Glutamatergic neuron (in vitro differentiated cells): ENCODE measurements around the gene GRHL3. TPM values are rescaled to one million over a fixed set of nuclear protein-coding genes. Genes with fewer than 3 reads are reported as not detected.
"Not testable (repeated sequence)": the region's sequence is repeated elsewhere in the genome, so short reads cannot be mapped to it uniquely, and the experiment has no call there.

Source experiments
- DNase-seq: peaks from one replicate; pipeline ENCODE4 v3.0.0; 2022
- H3K27ac Mint-ChIP-seq: one replicate; pipeline ENCODE4 v1.8.0; 2020; ENCODE audit warnings: mild to moderate bottlenecking, mixed read lengths, inconsistent platforms; ENCODE audit not compliant: unreplicated experiment
- H3K27me3 Mint-ChIP-seq: one replicate; pipeline ENCODE4 v1.8.0; 2020; ENCODE audit warnings: mild to moderate bottlenecking, moderate library complexity, mixed read lengths, inconsistent platforms; ENCODE audit not compliant: unreplicated experiment
- H3K36me3 Mint-ChIP-seq: one replicate; pipeline ENCODE4 v1.8.0; 2020; ENCODE audit warnings: mild to moderate bottlenecking, mixed read lengths, inconsistent platforms; ENCODE audit not compliant: unreplicated experiment
- H3K4me1 Mint-ChIP-seq: one replicate; pipeline ENCODE4 v1.8.0; 2020; ENCODE audit warnings: mild to moderate bottlenecking, low read depth, mixed read lengths, inconsistent platforms; ENCODE audit not compliant: unreplicated experiment
- H3K4me3 Mint-ChIP-seq: one replicate; pipeline ENCODE4 v1.8.0; 2020; ENCODE audit warnings: mild to moderate bottlenecking, mixed read lengths, inconsistent platforms; ENCODE audit not compliant: unreplicated experiment
- H3K9me3 Mint-ChIP-seq: one replicate; pipeline ENCODE4 v1.8.0; 2020; ENCODE audit warnings: mild to moderate bottlenecking, moderate library complexity, mixed read lengths, inconsistent platforms; ENCODE audit not compliant: unreplicated experiment
- CTCF ChIP-seq: fragments of 200-600 bp; sonication (generic); IDR thresholded peaks from one replicate; pipeline ENCODE4 v1.5.0; 2021; ENCODE audit not compliant: partially characterized antibody, unreplicated experiment
- total RNA-seq: library from RNA; stranded (reverse); fragmentation: NEBNext Ultra II Directional; extraction: Animal tissue kit (Norgen Biotek cat#: 25700); gene quantifications from one replicate; pipeline ENCODE4 v1.2.1, GENCODE V29; 2021; ENCODE audit not compliant: unreplicated experiment

The GRHL3 gene
- total RNA-seq, 1 donor from 2014 or later = 0.37 TPM

DNA sequence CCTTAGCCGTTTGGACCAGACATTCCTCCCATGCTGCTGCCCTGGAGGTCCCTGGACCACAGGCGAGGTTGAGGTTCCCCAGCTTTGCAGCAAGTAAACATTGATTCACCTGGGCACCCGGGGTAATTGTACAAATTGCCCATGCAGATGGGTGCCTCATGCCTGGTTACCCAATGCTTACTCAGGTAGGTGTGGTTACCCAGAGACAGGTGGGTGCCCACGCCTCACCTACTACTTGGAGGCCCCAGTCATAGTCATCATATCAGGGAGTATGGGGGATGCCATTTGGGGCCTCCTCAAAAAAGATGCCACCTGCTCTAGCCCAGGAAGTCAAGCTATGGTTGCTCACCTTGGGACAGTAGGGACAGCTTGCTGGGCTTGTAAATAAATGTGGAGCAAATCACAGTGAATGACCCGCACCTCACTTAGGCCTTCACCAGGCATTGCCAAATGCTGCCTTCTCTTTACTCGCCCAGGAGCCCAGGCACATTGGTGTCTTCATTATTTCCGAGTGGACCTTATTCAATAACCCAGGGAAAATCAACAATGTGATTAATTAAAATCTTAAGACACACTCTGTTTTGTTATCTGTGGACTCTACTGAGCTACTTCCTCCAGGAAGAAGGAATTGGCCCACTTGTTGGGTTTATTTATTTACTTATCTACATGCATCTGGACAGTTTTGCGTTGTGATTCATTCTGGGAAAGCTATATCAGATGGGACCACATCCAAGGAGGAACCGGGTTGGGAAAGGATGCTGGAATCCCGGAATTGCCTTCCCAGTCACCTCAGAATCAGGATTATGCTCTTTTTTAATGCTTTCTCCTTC is 35.6 kb upstream of the GRHL3 start:
- no peak for DNase-seq
- Mint-ChIP-seq H3K36me3 (no peaks in the 10 kb centered on the region), H3K9me3 (no peaks in the 10 kb centered on the region), H3K27ac (no peak overlapping the region), H3K27me3 (no peaks in the 10 kb centered on the region), H3K4me3 (no peak overlapping the region), H3K4me1 (peaks cover 1% of the 10 kb centered on the region)
- no peak for TF ChIP-seq CTCF

DNA sequence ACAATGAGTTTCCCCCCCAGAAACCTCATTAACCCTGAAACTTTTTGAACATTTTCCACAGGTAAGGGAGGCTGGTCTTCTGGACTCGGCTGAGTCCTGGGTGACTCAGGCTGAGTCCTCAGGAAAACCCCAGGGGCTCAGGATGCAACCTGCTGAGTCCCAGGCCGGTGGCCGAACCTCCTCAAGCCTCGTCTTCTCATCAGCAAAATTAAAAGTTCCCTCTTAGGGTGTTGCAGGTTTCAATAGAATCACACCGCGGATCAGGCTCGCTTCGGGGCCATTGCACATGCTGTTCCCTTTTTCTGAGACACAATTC is 35.0 kb upstream of the GRHL3 start:
- no peak for DNase-seq
- Mint-ChIP-seq H3K4me1 (peaks cover 1% of the 10 kb centered on the region), H3K36me3 (no peaks in the 10 kb centered on the region), H3K27me3 (no peaks in the 10 kb centered on the region), H3K9me3 (no peaks in the 10 kb centered on the region), H3K27ac (no peak overlapping the region), H3K4me3 (no peak overlapping the region)
- no peak for TF ChIP-seq CTCF

DNA sequence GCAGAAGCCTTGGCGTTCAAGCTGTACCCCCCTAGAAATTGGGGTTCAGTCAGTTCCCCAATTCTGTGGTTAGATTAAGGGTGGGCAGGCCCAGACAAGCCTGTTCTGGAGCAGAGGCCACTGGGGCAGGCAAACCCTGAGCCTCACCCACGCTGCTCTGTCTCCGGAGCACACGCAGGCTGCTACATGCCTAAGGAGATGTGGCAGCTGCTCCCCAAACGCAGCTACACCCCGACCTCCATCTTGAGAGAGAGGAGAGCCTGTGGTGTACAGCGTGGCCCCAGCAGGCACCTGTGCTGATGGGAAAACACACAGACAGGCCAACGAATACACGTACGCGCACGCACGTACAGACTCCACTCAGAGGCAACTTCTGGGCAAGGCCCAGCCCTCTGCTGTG is 33.9 kb upstream of the GRHL3 start:
- no peak for DNase-seq
- Mint-ChIP-seq H3K27ac (no peak overlapping the region), H3K4me1 (no peaks in the 10 kb centered on the region), H3K9me3 (no peaks in the 10 kb centered on the region), H3K36me3 (no peaks in the 10 kb centered on the region), H3K4me3 (no peak overlapping the region), H3K27me3 (no peaks in the 10 kb centered on the region)
- no peak for TF ChIP-seq CTCF

DNA sequence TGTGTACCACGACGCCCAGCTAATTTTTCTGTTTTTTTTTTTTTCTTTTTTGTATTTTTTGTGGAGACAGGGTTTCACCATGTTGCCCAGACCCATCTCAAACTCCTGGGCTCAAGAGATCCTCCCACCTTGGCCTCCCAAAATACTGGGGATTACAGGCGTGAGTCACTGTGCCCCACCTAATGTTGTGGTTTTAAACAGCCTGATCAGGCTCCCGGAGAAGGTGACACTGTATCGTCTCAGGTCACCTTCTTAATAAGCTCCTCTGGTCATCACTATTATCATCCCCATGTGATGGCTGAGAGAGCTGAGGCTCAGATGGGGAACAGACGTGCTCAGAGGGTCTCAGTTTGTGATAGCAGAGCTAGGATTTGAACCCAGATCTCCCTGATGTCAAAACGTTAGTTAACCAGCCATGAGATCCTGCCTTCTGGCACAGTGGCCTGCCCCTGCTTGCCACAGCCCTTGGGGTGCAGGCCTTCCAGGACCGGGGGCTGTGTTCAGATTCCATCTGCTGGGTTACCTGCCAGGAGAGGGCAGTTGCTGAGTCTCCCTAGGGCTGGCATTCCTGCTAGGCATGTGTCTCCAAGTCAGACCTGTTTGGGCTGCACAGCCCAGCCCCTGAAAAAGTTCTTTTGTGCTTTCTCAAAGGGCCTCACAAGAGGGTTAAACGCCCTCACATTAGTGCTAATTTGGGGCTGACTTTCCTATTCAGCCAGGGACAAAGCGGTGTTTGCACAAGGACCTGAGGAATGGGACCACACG is 32.7 kb upstream of the GRHL3 start:
- no peak for DNase-seq
- Mint-ChIP-seq H3K27ac (no peak overlapping the region), H3K4me1 (no peaks in the 10 kb centered on the region), H3K36me3 (no peaks in the 10 kb centered on the region), H3K4me3 (no peak overlapping the region), H3K9me3 (no peaks in the 10 kb centered on the region), H3K27me3 (no peaks in the 10 kb centered on the region)
- no peak for TF ChIP-seq CTCF

DNA sequence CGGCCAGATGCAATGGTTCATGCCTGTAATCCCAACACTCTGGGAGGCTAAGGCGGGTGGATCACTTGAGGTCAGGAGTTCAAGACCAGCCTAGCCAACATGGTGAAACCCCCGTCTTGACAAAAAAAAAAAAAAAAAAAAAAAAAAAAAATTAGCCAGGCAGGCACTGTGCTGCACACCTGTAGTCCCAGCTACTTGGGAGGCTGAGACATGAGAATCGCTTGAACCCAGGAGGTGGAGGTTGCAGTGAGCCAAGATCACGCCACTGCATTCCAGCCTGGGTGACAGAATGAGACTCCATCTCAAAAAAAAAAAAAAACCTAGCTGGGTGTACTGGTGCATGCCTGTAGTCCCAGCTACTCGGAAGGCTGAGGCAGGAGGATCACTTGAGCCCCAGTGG is 31.4 kb upstream of the GRHL3 start:
- not testable (repeated sequence) for H3K4me1 Mint-ChIP-seq, H3K36me3 Mint-ChIP-seq, H3K4me3 Mint-ChIP-seq, DNase-seq, H3K27me3 Mint-ChIP-seq, H3K27ac Mint-ChIP-seq, H3K9me3 Mint-ChIP-seq
